ENCODE results near the gene COG5.

GRCh38 chr7:107534139-107534538 lies 29.6 kb downstream of the COG5 start:
- no peak for TF ChIP-seq REST (IDR thresholded peaks at IDR 0.05; ENCODE audit: insufficient read depth in 1 of 2, low read depth in 2 of 2, low read length in 1 of 2)
- no peak for TF ChIP-seq CTCF (IDR thresholded peaks at IDR 0.05)
- TF ChIP-seq POLR2AphosphoS5 (IDR thresholded peaks at IDR 0.05; ENCODE audit: low read depth, low read length), result no peak
- no peak for TF ChIP-seq TCF7L2 (IDR thresholded peaks at IDR 0.05; ENCODE audit: low read depth, low read length)
